Measurements from ENCODE around the gene ARPP21. TPM values are rescaled to one million over a fixed set of nuclear protein-coding genes. Genes with fewer than 3 reads are reported as not detected.

ARPP21 gene
- total RNA-seq, 1 donor: not detected

DNA sequence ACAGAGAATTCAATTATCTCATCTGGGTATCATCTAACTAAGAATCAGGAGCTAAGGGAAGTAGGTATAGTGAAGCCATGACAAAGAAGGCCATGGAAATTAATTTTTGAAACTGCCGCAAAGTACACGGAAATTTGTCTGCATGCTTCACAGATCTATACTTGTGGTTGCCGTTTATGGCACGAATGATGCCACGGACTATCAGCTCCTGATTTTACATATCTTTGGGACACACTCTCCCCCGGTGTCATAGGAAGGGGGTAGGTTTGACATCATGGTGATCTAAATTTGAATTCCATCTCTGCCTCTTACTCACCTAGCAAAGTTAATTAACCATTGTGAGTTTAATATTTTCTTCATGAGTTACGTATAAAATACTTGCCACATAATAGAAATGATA lies 14.0 kb downstream of the ARPP21 start:
- H3K9me3 ChIP-seq (ENCODE audit: low read depth, low read length): no peaks in the 10 kb centered on the region
- H3K4me3 ChIP-seq (ENCODE audit: low read length): no peak overlapping the region
- no peaks in the 10 kb centered on the region for H3K27me3 ChIP-seq (ENCODE audit: insufficient read depth, low read length)
- H3K4me1 ChIP-seq (ENCODE audit: insufficient read depth, low read length): no peaks in the 10 kb centered on the region

DNA sequence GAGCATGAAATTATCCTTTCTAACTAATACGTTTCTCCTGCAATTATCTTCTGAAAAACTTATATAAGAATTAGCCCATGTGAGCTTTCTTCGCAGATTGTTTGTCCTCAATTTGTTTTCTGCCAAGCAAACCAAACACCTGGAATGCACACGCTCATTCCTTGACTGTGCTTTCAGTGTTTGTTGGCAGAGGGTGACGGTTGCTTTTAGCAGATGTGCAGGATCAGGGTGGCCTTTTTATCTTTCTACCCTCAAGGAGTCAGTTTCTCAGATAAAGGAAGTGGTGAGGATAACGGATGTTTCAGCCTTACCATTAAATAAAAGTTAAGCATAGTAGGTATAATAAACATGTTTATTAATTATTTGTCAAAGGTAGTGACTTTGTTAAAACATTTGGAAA lies 15.2 kb downstream of the ARPP21 start:
- Histone ChIP-seq H3K4me3 (ENCODE audit: low read length) (no peak overlapping the region), H3K27me3 (ENCODE audit: insufficient read depth, low read length) (no peaks in the 10 kb centered on the region), H3K4me1 (ENCODE audit: insufficient read depth, low read length) (no peaks in the 10 kb centered on the region)

DNA sequence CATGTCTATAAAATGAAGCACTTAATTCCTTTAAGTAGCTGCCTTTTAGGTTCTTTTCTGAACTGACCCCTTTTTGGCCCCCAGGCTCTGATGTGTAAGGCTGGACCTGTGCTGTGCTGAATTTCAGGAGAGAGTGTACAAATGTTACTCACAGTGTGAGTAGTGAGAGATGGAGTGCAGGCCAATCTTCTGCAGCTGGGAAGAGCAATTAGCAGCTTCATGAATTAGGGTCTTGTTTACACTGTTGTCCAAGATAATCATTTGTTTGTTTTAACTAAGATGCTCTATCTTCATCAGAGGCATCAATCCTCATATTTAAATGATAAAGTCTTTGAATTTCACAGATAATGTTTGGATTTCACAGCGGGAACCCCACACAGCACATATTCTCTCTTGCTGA lies 19.4 kb downstream of the ARPP21 start:
- no peaks in the 10 kb centered on the region for H3K4me1 ChIP-seq (ENCODE audit: insufficient read depth, low read length)
- H3K9me3 ChIP-seq (ENCODE audit: low read depth, low read length): no peaks in the 10 kb centered on the region
- H3K27me3 ChIP-seq (ENCODE audit: insufficient read depth, low read length): no peaks in the 10 kb centered on the region
- H3K4me3 ChIP-seq (ENCODE audit: low read length): no peak overlapping the region

More for the DNA sequence above, 15.2 kb downstream of the ARPP21 start:
- no peaks in the 10 kb centered on the region for H3K9me3 ChIP-seq (ENCODE audit: low read depth, low read length)

DNA sequence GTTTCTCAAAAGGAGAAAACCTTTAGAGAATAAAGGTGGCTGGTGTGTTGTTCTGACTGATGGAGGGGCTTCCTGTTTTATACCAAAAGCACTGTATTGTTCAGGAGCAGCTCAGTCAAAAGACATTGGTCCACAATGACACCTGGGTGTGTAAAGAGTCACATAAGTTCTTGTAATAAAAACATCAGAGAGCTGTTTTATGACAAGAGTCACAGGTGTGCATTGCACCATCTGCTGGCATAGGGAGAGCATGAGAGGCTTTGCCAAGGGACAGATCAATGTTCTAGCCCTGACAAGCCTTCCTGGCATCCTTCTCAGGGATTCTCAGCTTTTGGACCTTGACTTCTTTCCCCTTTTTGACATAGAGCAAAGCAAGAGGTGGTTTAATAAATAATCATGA lies 20.4 kb downstream of the ARPP21 start:
- Histone ChIP-seq H3K4me3 (ENCODE audit: low read length) (no peak overlapping the region), H3K9me3 (ENCODE audit: low read depth, low read length) (no peaks in the 10 kb centered on the region), H3K4me1 (ENCODE audit: insufficient read depth, low read length) (no peaks in the 10 kb centered on the region), H3K27me3 (ENCODE audit: insufficient read depth, low read length) (no peaks in the 10 kb centered on the region)

DNA sequence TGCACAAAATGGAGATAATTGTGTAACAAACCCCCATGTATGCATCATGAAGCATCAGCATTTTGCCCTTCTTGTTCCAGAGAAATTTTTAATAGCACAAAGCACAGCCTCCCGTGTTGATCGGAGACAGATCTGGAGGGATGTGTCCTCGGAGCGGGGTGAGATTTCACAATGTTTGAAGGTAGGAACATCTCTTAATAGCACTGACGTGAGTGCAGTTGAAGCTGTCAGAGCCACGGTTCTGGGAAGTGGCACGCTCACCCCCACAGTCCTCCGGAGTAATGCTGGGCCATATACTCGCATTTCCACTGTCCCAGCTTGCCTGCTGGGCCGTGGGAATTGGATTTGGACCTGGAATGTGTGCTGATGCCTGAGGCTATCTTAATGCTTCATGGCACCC lies 24.1 kb downstream of the ARPP21 start:
- Histone ChIP-seq H3K4me1 (ENCODE audit: insufficient read depth, low read length) (no peaks in the 10 kb centered on the region), H3K9me3 (ENCODE audit: low read depth, low read length) (no peaks in the 10 kb centered on the region), H3K4me3 (ENCODE audit: low read length) (no peak overlapping the region)

DNA sequence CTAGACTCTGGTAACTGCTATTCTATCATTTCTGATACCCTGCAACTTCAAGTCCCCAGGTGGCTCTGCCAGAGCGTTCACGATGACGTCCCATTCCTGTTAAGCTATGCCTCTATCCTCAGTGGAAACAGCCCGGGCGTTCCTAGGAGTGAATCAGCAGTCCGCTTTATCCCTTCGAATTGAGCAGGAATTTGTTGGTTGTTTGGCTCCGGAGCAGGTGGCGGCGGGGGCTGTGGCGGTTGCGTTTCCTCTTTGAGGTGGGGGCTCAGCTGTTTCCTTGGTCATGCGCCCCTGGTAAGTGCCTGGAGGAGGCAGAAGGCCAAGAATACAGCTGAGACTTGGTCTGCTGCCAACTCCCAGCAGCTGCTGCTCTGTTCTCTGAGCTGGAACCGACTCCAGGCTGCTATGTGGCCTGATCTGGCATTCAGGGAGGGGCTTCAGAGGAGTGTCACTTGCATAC lies 25.2 kb downstream of the ARPP21 start:
- no peaks in the 10 kb centered on the region for H3K27me3 ChIP-seq (ENCODE audit: insufficient read depth, low read length)
- no peaks in the 10 kb centered on the region for H3K9me3 ChIP-seq (ENCODE audit: low read depth, low read length)
- H3K4me3 ChIP-seq (ENCODE audit: low read length): no peak overlapping the region
- no peaks in the 10 kb centered on the region for H3K4me1 ChIP-seq (ENCODE audit: insufficient read depth, low read length)

More for the DNA sequence above, 24.1 kb downstream of the ARPP21 start:
- no peaks in the 10 kb centered on the region for H3K27me3 ChIP-seq (ENCODE audit: insufficient read depth, low read length)

DNA sequence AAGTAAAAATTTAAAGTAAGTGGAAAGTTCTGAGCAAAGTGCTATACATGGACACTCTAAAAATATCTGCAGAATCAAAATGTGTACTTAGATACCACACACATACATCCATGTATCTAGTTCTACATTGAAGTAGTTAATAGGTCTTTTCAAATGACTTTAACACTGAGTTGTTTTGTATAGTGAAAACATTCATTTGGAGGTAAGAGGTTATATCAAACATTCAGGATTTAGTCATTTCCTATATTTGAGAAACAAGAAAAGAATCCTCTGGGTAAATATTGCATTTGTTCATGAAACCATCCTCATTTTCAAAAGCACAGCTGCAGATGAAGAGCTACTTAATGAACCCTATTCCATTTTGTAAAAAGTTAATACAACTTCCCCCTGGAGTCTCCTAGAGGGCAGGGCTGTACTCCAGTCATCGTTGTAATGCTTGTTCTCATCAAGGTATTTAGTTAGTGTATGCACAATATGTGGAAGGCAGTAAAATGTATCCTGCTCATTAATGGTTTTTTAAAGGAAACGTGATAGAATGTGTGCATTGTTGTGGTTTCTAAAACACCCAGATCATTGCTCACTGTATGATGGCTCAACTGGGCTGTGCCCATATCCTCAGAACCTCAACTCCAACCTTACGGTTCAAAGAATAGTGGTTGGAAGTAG lies 26.2 kb downstream of the ARPP21 start:
- no peaks in the 10 kb centered on the region for H3K9me3 ChIP-seq (ENCODE audit: low read depth, low read length)
- no peak overlapping the region for H3K4me3 ChIP-seq (ENCODE audit: low read length)
- H3K4me1 ChIP-seq (ENCODE audit: insufficient read depth, low read length): no peaks in the 10 kb centered on the region
- no peaks in the 10 kb centered on the region for H3K27me3 ChIP-seq (ENCODE audit: insufficient read depth, low read length)

DNA sequence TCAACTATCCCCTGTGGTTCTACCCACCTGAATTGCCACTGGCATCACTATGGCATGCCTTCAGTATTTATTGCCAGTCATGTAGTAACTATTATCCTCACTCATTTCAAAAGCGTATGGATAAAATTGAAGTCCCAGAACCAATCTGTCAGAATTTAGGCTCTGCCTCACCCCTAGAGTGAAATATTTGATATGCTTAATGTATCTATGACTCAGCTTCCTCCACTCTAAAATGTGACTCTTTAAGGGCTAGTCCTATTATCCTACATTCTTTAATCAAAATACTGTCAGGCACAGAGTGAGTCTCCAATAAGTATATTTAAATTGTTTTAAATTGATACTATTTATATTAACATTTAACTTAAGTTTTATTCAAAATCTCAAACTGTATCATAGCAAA lies 27.6 kb downstream of the ARPP21 start:
- Histone ChIP-seq H3K9me3 (ENCODE audit: low read depth, low read length) (no peaks in the 10 kb centered on the region), H3K27me3 (ENCODE audit: insufficient read depth, low read length) (no peaks in the 10 kb centered on the region), H3K4me3 (ENCODE audit: low read length) (no peak overlapping the region), H3K4me1 (ENCODE audit: insufficient read depth, low read length) (no peaks in the 10 kb centered on the region)

DNA sequence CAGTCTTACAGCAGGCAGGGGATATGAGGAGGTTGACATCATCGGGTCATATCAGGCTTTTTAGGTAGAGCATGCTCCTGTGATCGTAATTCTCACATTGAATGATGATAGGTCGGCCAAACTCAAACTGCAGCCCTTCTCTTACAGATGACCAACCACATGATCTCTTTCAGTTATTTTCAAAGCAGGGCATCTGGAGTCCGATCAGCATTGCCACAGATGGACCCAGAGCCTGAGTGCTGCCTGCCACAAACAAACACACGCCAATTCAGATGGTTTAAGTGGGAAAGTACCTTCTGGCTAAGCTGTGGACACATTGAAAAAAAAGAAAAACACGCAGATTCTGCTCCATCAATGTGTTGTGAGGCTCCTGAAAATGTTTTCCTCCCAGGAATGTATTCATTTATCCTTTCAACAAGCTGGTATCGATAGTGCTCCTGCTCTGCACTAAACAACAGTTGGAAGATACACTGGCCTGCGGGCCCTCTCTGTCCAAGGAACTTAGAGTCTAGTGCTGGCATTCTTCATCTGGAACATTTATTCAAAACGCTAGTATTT lies 31.2 kb downstream of the ARPP21 start:
- H3K9me3 ChIP-seq (ENCODE audit: low read depth, low read length): no peaks in the 10 kb centered on the region
- no peaks in the 10 kb centered on the region for H3K27me3 ChIP-seq (ENCODE audit: insufficient read depth, low read length)
- no peak overlapping the region for H3K4me3 ChIP-seq (ENCODE audit: low read length)
- H3K4me1 ChIP-seq (ENCODE audit: insufficient read depth, low read length): no peaks in the 10 kb centered on the region

DNA sequence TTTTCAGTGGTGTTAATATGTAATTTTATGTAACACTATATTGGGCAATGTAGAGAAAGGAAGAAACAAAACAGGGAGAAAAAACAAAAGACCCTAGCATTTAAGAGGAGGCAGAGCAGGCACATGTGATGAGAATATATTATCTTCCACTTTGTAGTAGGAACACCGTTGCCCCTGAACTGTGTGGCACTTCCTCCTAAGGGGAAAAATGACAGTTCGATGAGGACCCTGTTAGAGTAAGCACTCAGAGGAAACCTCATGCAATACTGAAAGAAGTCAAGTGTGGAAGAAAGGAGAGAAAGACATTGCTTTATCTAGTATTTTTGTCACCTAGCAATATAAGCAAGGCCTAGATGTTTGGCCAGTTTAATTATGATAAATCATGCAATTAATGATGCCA lies 32.2 kb downstream of the ARPP21 start:
- H3K4me3 ChIP-seq (ENCODE audit: low read length): no peak overlapping the region
- H3K4me1 ChIP-seq (ENCODE audit: insufficient read depth, low read length): no peaks in the 10 kb centered on the region
- H3K27me3 ChIP-seq (ENCODE audit: insufficient read depth, low read length): no peaks in the 10 kb centered on the region
- no peaks in the 10 kb centered on the region for H3K9me3 ChIP-seq (ENCODE audit: low read depth, low read length)

DNA sequence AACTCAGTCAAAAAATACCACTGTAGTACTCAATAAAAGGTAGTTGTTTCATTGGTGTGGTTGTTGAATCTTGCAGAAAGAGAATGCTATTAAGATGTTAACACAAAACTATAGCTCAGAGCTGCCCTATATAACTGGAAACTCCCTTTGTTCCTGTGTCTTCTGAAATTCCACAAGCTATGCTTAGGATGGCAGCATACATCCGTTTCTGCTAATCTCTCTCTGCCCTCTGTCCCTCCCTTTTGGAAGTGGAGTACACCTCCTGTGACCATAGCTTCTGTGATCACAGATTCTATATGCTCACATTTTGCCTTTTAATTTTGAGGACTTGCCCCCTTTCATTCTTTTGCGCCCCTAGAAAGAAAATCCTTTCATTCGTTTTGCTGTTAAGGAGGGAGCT lies 33.7 kb downstream of the ARPP21 start:
- Histone ChIP-seq H3K27me3 (ENCODE audit: insufficient read depth, low read length) (no peaks in the 10 kb centered on the region), H3K9me3 (ENCODE audit: low read depth, low read length) (no peaks in the 10 kb centered on the region), H3K4me1 (ENCODE audit: insufficient read depth, low read length) (no peaks in the 10 kb centered on the region), H3K4me3 (ENCODE audit: low read length) (no peak overlapping the region)

DNA sequence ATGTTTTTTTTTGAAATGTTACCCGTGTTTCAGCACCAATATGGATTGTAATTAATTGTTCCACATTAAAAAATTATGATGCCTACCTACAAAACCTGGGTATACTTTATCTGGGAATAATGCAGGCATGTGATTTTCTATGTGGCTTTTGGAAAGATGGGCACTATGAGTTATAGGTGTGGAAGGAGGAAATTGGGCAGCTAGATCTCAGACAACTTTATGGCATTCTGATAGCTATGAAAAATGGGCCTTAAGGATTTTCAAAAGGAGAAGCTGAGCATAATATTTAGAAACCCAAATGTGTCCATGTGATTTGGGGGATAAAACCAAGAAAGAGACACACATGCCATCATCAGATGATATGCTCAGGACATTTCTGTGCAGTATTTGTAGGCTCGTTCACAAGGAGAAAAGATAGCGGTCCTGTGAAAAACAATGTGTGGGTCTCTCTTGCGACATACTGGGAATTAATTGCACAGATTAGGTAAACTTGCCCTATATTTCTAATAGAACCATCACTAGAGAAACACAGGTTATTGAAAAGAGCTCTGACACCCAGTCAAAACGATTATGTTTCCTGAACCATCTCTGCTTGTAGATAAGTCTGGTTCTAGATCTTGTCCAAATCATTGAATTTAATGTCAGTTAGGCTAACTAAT lies 35.3 kb downstream of the ARPP21 start:
- H3K4me1 ChIP-seq (ENCODE audit: insufficient read depth, low read length): no peaks in the 10 kb centered on the region
- no peak overlapping the region for H3K4me3 ChIP-seq (ENCODE audit: low read length)
- H3K27me3 ChIP-seq (ENCODE audit: insufficient read depth, low read length): no peaks in the 10 kb centered on the region
- no peaks in the 10 kb centered on the region for H3K9me3 ChIP-seq (ENCODE audit: low read depth, low read length)

DNA sequence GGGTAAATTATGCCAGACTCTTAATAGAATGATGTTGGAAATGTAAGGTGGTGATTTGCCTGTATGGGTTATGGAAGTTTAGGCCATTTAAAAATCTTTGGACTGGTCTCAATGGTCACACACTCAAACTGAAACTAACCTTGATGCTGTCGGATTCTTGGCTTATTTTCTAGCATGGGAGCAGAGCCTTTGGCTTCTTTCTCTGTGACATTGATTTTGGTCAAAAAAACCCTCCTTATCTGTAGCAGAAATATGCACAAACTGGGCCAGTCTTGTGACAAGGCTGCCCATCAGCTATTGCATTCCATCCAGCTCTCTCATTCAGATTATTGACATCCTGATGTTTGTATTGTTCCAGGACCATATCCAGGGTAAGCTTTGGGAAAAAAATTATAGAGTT lies 35.9 kb downstream of the ARPP21 start:
- no peaks in the 10 kb centered on the region for H3K27me3 ChIP-seq (ENCODE audit: insufficient read depth, low read length)
- H3K4me1 ChIP-seq (ENCODE audit: insufficient read depth, low read length): no peaks in the 10 kb centered on the region
- H3K9me3 ChIP-seq (ENCODE audit: low read depth, low read length): no peaks in the 10 kb centered on the region
- no peak overlapping the region for H3K4me3 ChIP-seq (ENCODE audit: low read length)

DNA sequence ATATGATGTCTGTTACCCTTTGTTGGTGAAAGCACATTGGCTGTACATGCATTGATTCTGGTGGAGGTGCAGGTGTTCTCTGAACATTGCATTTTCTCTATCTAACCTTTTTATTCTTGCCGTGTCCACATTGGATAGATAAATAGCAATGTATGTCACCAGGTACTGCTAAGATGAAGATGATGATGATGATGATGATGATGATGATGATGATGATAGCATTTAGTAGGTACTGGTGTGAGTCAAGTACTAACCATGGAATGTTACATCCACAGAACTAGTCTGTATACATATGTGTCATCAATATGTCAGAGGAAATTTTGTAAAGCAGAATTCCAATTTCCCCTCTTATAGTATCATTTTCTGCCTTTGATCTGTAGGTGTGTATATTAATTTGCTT lies 36.3 kb downstream of the ARPP21 start:
- Histone ChIP-seq H3K4me3 (ENCODE audit: low read length) (no peak overlapping the region), H3K27me3 (ENCODE audit: insufficient read depth, low read length) (no peaks in the 10 kb centered on the region), H3K4me1 (ENCODE audit: insufficient read depth, low read length) (no peaks in the 10 kb centered on the region), H3K9me3 (ENCODE audit: low read depth, low read length) (no peaks in the 10 kb centered on the region)

DNA sequence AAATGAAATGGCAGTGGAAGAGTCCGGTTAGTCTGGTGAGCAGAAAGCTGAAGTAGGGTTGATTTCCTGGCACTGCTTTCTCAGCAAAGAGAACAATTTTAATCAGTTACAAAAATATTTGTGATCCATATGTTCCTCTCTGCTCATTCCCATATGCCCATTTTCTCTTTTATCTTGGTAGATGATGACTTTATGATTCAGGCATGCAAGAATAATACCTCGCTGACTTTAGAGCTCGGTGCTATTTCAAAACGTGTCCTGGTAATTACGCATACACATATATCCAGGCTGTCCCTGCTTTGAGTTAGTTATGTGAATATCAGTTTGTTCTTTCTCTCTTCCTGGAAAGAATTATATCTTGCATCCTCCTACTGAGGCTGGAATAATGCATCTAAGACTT lies 38.5 kb downstream of the ARPP21 start:
- no peaks in the 10 kb centered on the region for H3K27me3 ChIP-seq (ENCODE audit: insufficient read depth, low read length)
- no peaks in the 10 kb centered on the region for H3K4me1 ChIP-seq (ENCODE audit: insufficient read depth, low read length)
- no peaks in the 10 kb centered on the region for H3K9me3 ChIP-seq (ENCODE audit: low read depth, low read length)
- no peak overlapping the region for H3K4me3 ChIP-seq (ENCODE audit: low read length)

Data from mononuclear cell (primary cell).